ENCODE data around the gene TOMM6. TPM values are rescaled to one million over a fixed set of nuclear protein-coding genes. Genes with fewer than 3 reads are reported as not detected.

The TOMM6 gene
- total RNA-seq, 1 experiment from 2014 or later, result 265 TPM

DNA sequence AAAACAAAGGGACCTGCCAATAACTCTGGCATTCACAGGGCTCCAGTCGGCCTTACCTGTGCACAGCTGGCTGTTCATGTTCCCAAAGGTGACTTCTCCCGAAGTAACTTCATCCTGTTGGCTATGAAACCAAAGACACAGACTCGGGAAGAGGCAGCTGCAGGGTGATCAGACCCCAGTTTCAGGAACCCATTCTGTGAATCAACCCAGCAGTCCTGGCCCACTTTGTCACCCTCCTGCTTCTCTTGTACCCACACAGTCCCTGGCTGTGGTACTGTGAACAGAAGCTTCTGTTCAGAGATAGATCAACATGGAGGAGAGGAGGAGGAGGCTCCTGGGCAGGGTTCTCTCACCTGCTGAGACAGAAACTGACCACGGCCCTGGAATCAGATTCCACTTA, 31.6 kb upstream of the TOMM6 start:
- no peak for DNase-seq
- intact Hi-C loops (cut with micrococcal nuclease; ENCODE audit: unreplicated experiment), result no loop called here
- Mint-ChIP-seq H3K27me3 (ENCODE audit: unreplicated experiment) (peaks cover 18% of the 10 kb centered on the region), H3K27ac (ENCODE audit: unreplicated experiment) (no peak overlapping the region), H3K4me1 (ENCODE audit: low read depth, unreplicated experiment) (no peaks in the 10 kb centered on the region), H3K4me3 (ENCODE audit: low read depth, unreplicated experiment) (no peak overlapping the region), H3K36me3 (ENCODE audit: insufficient read depth, unreplicated experiment) (no peaks in the 10 kb centered on the region), H3K9me3 (ENCODE audit: low read depth, unreplicated experiment) (no peaks in the 10 kb centered on the region)
- TF ChIP-seq, protein P1, sequence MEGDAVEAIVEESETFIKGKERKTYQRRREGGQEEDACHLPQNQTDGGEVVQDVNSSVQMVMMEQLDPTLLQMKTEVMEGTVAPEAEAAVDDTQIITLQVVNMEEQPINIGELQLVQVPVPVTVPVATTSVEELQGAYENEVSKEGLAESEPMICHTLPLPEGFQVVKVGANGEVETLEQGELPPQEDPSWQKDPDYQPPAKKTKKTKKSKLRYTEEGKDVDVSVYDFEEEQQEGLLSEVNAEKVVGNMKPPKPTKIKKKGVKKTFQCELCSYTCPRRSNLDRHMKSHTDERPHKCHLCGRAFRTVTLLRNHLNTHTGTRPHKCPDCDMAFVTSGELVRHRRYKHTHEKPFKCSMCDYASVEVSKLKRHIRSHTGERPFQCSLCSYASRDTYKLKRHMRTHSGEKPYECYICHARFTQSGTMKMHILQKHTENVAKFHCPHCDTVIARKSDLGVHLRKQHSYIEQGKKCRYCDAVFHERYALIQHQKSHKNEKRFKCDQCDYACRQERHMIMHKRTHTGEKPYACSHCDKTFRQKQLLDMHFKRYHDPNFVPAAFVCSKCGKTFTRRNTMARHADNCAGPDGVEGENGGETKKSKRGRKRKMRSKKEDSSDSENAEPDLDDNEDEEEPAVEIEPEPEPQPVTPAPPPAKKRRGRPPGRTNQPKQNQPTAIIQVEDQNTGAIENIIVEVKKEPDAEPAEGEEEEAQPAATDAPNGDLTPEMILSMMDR (IDR thresholded peaks at IDR 0.05; ENCODE audit: unreplicated experiment), result no peak
- CTCF ChIA-PET, result no interaction called here
- no TSS peak for BruUV-seq (replicated peaks)

DNA sequence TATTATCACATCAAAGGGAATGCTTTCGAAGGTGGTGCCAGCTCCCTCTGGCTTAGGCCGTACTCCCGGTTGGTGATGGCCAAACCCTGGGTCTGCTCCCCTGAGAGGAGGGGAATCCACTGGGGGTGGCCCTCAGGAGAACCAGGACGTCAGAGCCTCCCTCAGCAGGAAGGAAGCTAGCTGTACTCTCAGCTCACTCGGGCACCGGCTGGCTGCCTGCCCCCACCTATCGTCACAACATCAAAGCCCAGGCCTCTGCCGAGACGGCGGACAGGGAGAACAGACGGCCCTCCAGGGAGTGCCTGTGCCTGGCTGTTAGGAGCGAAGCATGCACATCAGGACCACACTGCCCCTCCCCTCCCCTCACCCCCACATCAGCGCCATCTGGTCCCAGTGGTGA, 31.1 kb upstream of the TOMM6 start:
- CTCF ChIA-PET, result no interaction called here
- peaks cover 22% of the 10 kb centered on the region for H3K27me3 Mint-ChIP-seq (ENCODE audit: unreplicated experiment)
- intact Hi-C loops (cut with micrococcal nuclease; ENCODE audit: unreplicated experiment), result no loop called here
- DNase-seq, result no peak
- BruUV-seq (replicated peaks), result no TSS peak
- no peaks in the 10 kb centered on the region for H3K36me3 Mint-ChIP-seq (ENCODE audit: insufficient read depth, unreplicated experiment)
- no peak overlapping the region for H3K27ac Mint-ChIP-seq (ENCODE audit: unreplicated experiment)
- TF ChIP-seq, protein P1 (IDR thresholded peaks at IDR 0.05; ENCODE audit: unreplicated experiment), result no peak
- no peaks in the 10 kb centered on the region for H3K4me1 Mint-ChIP-seq (ENCODE audit: low read depth, unreplicated experiment)
- no peaks in the 10 kb centered on the region for H3K9me3 Mint-ChIP-seq (ENCODE audit: low read depth, unreplicated experiment)
- no peak overlapping the region for H3K4me3 Mint-ChIP-seq (ENCODE audit: low read depth, unreplicated experiment)

DNA sequence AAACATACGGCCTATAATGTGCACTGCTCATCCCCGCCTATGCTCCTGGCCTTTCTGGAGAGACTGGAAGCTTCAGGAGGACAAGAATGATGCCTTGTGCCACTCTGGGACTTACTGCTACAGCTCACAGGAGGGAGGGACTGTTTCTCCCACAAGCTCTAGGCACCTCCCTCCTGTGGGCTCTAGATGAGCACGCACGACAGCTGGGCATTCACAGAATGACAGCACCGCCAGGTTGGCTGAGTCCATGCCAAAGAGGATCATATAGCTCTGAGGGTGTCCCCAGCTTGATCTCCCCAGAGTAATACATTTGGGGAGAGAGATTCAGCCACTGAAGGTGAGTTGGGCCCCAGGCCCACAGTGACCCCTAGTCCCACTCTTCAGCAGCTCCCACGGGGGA, 30.2 kb upstream of the TOMM6 start:
- H3K4me1 Mint-ChIP-seq (ENCODE audit: low read depth, unreplicated experiment), result no peaks in the 10 kb centered on the region
- no peak overlapping the region for H3K27ac Mint-ChIP-seq (ENCODE audit: unreplicated experiment)
- CTCF ChIA-PET, result no interaction called here
- TF ChIP-seq, protein P1 (IDR thresholded peaks at IDR 0.05; ENCODE audit: unreplicated experiment), result no peak
- no peaks in the 10 kb centered on the region for H3K9me3 Mint-ChIP-seq (ENCODE audit: low read depth, unreplicated experiment)
- DNase-seq, result no peak
- H3K36me3 Mint-ChIP-seq (ENCODE audit: insufficient read depth, unreplicated experiment), result no peaks in the 10 kb centered on the region
- intact Hi-C loops (cut with micrococcal nuclease; ENCODE audit: unreplicated experiment), result no loop called here
- no TSS peak for BruUV-seq (replicated peaks)
- H3K4me3 Mint-ChIP-seq (ENCODE audit: low read depth, unreplicated experiment), result no peak overlapping the region
- H3K27me3 Mint-ChIP-seq (ENCODE audit: unreplicated experiment), result peaks cover 28% of the 10 kb centered on the region

DNA sequence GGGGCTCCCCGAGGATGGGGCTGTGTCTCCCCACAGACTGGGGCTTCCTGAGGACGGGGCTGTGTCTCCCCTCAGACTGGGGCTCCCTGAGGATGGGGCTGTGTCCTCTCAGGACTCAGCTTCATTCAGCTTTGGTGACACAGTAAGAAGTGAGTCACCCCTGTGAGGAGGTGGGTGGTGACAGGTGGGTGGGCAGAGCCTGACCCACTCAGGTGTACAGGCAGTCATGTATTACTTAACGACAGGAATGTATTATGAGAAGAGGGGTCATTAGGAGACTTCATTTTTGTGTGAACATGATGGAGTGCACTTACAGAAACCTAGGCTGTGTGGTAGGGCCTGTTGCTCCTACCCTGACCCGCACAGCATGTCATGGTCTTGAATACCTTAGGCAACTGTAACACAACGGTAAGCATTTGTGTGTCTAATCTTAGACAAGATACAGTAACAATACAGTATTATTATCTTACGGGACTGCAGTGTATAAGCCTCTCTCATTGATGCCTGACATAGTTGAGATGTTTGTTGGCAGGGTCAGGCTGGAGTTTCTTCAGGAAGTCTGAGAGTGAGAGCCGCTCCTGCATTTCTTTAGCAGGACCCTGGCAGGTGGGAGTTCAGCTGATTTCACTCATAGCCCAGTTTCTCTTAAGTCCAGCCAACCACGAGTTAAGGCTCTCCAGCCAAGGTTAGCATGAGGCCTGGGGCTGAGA, 29.4 kb upstream of the TOMM6 start:
- DNase-seq, result peak; percentile 36
- Mint-ChIP-seq H3K27me3 (ENCODE audit: unreplicated experiment) (peaks cover 28% of the 10 kb centered on the region), H3K9me3 (ENCODE audit: low read depth, unreplicated experiment) (no peaks in the 10 kb centered on the region), H3K27ac (ENCODE audit: unreplicated experiment) (no peak overlapping the region), H3K4me3 (ENCODE audit: low read depth, unreplicated experiment) (no peak overlapping the region), H3K36me3 (ENCODE audit: insufficient read depth, unreplicated experiment) (no peaks in the 10 kb centered on the region), H3K4me1 (ENCODE audit: low read depth, unreplicated experiment) (no peaks in the 10 kb centered on the region)
- intact Hi-C loops (cut with micrococcal nuclease; ENCODE audit: unreplicated experiment), result no loop called here
- BruUV-seq (replicated peaks), result no TSS peak
- CTCF ChIA-PET, result interaction anchor here (0.8 kb wide), 1 partner anchor 192 kb away, joined by 3 read pairs; no protein-coding TSS in a partner anchor
- TF ChIP-seq, protein P1 (IDR thresholded peaks at IDR 0.05; ENCODE audit: unreplicated experiment), result no peak

Measured in Calu3 (cell line).